OCI-LY3 (cell line): ENCODE data around the gene SLC20A1.

ENCODE experiments used
- H2AFZ ChIP-seq: fragments of 200-600, 300-600 bp; shearing (Covaris generic); 2 replicates; pipeline ENCODE4 v1.6.0; 2014; ENCODE audit warnings: antibody characterized with exemption, low read depth, low read length
- H3K27ac ChIP-seq: fragments of 200-600, 300-600 bp; sonication (generic); 2 replicates; pipeline ENCODE4 v1.5.1; 2014; ENCODE audit warnings: mild to moderate bottlenecking, low read length, moderate library complexity, mixed read lengths
- H3K27me3 ChIP-seq: fragments of 200-600, 300-600 bp; sonication (generic); 2 replicates; pipeline ENCODE4 v1.6.1; 2014; ENCODE audit warnings: low read depth, low read length, mixed read lengths
- H3K36me3 ChIP-seq: fragments of 200-600, 300-600 bp; sonication (generic); replicated peaks from 2 replicates; pipeline ENCODE3; 2014; ENCODE audit warnings: low read depth, low read length, mixed read lengths
- H3K4me1 ChIP-seq: fragments of 300-600, 200-600 bp; sonication (generic); 2 replicates; pipeline ENCODE4 v1.6.1; 2014; ENCODE audit warnings: low read length, mixed read lengths
- H3K4me2 ChIP-seq: fragments of 200-600, 300-600 bp; sonication (generic); 2 replicates; pipeline ENCODE4 v1.6.1; 2014; ENCODE audit warnings: low read length, mixed read lengths
- H3K4me3 ChIP-seq: fragments of 300-600, 200-600 bp; sonication (generic); 2 replicates; pipeline ENCODE4 v1.5.1; 2014; ENCODE audit warnings: antibody characterized with exemption, mild to moderate bottlenecking, low read length, moderate library complexity
- H3K79me2 ChIP-seq: fragments of 300-600, 200-600 bp; shearing (Covaris generic); 2 replicates; pipeline ENCODE4 v1.6.1; 2014; ENCODE audit warnings: mild to moderate bottlenecking, low read length, mixed read lengths
- H3K9ac ChIP-seq: fragments of 300-600, 200-600 bp; shearing (Covaris generic); 2 replicates; pipeline ENCODE4 v1.6.0; 2014; ENCODE audit warnings: mild to moderate bottlenecking, low read length, moderate library complexity
- H3K9me3 ChIP-seq: fragments of 200-600, 300-600 bp; shearing (Covaris generic); 2 replicates; pipeline ENCODE4 v1.6.1; 2014; ENCODE audit warnings: low read length, mixed read lengths; ENCODE audit not compliant: insufficient read depth
- H4K20me1 ChIP-seq: fragments of 200-600, 300-600 bp; sonication (generic); 2 replicates; pipeline ENCODE4 v1.6.1; 2016; ENCODE audit warnings: low read length, mixed read lengths; ENCODE audit not compliant: insufficient read depth
- CTCF ChIP-seq: fragments of 200-600, 300-600 bp; sonication (generic); IDR thresholded peaks from 2 replicates; pipeline ENCODE4 v1.5.1; 2014; ENCODE audit warnings: antibody characterized with exemption, low read length, low read depth
- EZH2phosphoT487 ChIP-seq: fragments of 200-600 bp; shearing (Covaris generic); IDR thresholded peaks from 2 replicates; pipeline ENCODE4 v1.6.1; 2018; ENCODE audit warnings: antibody characterized with exemption, mixed run types, low read depth

Gene SLC20A1

GRCh38 chr2:112684415-112684775 is 38.7 kb downstream of the SLC20A1 start:
- H2AFZ ChIP-seq, result no peak overlapping the region
- H3K4me2 ChIP-seq, result no peak overlapping the region; the same call in 1 of the 2 replicates
- H3K9me3 ChIP-seq, result no peaks in the 10 kb centered on the region
- no peak overlapping the region for H3K4me3 ChIP-seq
- H4K20me1 ChIP-seq, result no peaks in the 10 kb centered on the region
- TF ChIP-seq EZH2phosphoT487, result no peak
- no peak for TF ChIP-seq CTCF
- H3K27me3 ChIP-seq, result no peaks in the 10 kb centered on the region
- H3K27ac ChIP-seq, result no peak overlapping the region
- no peak overlapping the region for H3K9ac ChIP-seq
- H3K4me1 ChIP-seq, result peaks cover 50% of the 10 kb centered on the region
- H3K36me3 ChIP-seq, result no peaks in the 10 kb centered on the region
- H3K79me2 ChIP-seq, result no peaks in the 10 kb centered on the region

- Histone ChIP-seq H3K4me1 (peaks cover 41% of the 10 kb centered on the region), H3K9me3 (no peaks in the 10 kb centered on the region), H4K20me1 (no peaks in the 10 kb centered on the region), H3K27me3 (no peaks in the 10 kb centered on the region), H3K36me3 (no peaks in the 10 kb centered on the region), H3K9ac (no peak overlapping the region), H2AFZ (no peak overlapping the region), H3K79me2 (no peaks in the 10 kb centered on the region), H3K27ac (no peak overlapping the region), H3K4me2 (peak overlapping the region; percentile 20), H3K4me3 (no peak overlapping the region)
- no peak for TF ChIP-seq EZH2phosphoT487
- no peak for TF ChIP-seq CTCF
Measured at GRCh38 chr2:112685271-112685884, 39.6 kb downstream of the SLC20A1 start.

GRCh38 chr2:112686348-112687217 is 40.8 kb downstream of the SLC20A1 start:
- peaks cover 47% of the 10 kb centered on the region for H3K4me1 ChIP-seq
- no peaks in the 10 kb centered on the region for H3K9me3 ChIP-seq
- H4K20me1 ChIP-seq, result no peaks in the 10 kb centered on the region
- H3K36me3 ChIP-seq, result no peaks in the 10 kb centered on the region
- no peak for TF ChIP-seq CTCF
- TF ChIP-seq EZH2phosphoT487, result no peak
- H3K4me2 ChIP-seq, result peak overlapping the region; percentile 18
- H3K27ac ChIP-seq, result peak overlapping the region; percentile 43; the same call in 1 of the 2 replicates
- H3K4me3 ChIP-seq, result no peak overlapping the region
- H3K9ac ChIP-seq, result no peak overlapping the region
- no peaks in the 10 kb centered on the region for H3K27me3 ChIP-seq
- H3K79me2 ChIP-seq, result no peaks in the 10 kb centered on the region
- peak overlapping the region; percentile 91 for H2AFZ ChIP-seq

- Histone ChIP-seq H3K4me2 (no peak overlapping the region), H3K27me3 (no peaks in the 10 kb centered on the region), H2AFZ (no peak overlapping the region), H3K9me3 (no peaks in the 10 kb centered on the region), H3K4me1 (peaks cover 57% of the 10 kb centered on the region), H3K9ac (no peak overlapping the region), H4K20me1 (no peaks in the 10 kb centered on the region), H3K27ac (peak overlapping the region; percentile 19; the same call in 1 of the 2 replicates), H3K36me3 (no peaks in the 10 kb centered on the region), H3K4me3 (no peak overlapping the region), H3K79me2 (no peaks in the 10 kb centered on the region)
- TF ChIP-seq EZH2phosphoT487 (no peak), CTCF (no peak)
Measured at GRCh38 chr2:112687522-112687921, 41.8 kb downstream of the SLC20A1 start.
